ENCODE measurements around the gene DNAJC10. TPM values are rescaled to one million over a fixed set of nuclear protein-coding genes. Genes with fewer than 3 reads are reported as not detected.
"Not testable (repeated sequence)": the region's sequence is repeated elsewhere in the genome, so short reads cannot be mapped to it uniquely, and the experiment has no call there.

DNAJC10 gene
- total RNA-seq, 2 donors from 2014 or later: 42.8 to 52.9 TPM

DNA sequence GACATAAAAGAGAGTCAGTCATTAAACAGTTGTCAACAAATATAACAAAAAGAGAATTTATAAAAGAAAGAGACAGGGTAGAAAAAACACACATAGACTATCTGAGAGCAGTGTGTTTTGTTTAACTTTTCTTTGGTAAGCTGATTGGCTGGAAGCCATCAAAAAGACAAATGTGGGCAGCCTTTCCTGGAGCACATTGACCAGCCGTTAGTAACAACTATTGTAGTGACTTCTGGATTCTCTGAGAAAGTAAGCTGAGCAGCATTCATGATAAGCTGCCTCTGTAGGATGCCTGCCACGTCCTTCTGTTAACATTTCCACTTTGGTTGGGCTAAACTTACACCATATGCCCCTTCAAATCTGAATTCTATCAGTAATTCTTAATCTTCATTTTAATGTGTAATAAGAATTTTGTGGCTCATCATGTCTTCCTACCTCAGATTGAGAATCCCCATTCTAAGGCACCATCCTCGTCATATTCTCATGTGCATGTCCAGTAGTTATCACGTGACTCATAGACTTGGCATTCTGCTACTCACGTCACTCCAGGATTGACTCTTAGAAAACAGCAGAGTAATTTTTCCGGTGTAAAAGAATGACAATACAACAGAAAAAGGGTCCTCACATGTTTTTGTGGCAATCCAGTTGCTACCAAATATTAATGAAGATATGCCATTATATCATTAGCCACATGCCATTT, 43.4 kb upstream of the DNAJC10 start:
- Histone ChIP-seq H3K4me3 (no peak overlapping the region), H3K9me3 (no peaks in the 10 kb centered on the region), H3K36me3 (no peaks in the 10 kb centered on the region), H3K27ac (no peak overlapping the region), H3K4me1 (replicated peaks) (no peaks in the 10 kb centered on the region), H3K27me3 (replicated peaks; ENCODE audit: insufficient read depth) (no peaks in the 10 kb centered on the region)
- TF ChIP-seq POLR2A (IDR thresholded peaks at IDR 0.05) (no peak), POLR2AphosphoS5 (IDR thresholded peaks at IDR 0.05) (no peak)
- TF ChIP-seq, protein P1, sequence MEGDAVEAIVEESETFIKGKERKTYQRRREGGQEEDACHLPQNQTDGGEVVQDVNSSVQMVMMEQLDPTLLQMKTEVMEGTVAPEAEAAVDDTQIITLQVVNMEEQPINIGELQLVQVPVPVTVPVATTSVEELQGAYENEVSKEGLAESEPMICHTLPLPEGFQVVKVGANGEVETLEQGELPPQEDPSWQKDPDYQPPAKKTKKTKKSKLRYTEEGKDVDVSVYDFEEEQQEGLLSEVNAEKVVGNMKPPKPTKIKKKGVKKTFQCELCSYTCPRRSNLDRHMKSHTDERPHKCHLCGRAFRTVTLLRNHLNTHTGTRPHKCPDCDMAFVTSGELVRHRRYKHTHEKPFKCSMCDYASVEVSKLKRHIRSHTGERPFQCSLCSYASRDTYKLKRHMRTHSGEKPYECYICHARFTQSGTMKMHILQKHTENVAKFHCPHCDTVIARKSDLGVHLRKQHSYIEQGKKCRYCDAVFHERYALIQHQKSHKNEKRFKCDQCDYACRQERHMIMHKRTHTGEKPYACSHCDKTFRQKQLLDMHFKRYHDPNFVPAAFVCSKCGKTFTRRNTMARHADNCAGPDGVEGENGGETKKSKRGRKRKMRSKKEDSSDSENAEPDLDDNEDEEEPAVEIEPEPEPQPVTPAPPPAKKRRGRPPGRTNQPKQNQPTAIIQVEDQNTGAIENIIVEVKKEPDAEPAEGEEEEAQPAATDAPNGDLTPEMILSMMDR (IDR thresholded peaks at IDR 0.05): no peak
- no peak for DNase-seq (ENCODE audit: low spot score)
- intact Hi-C loops (cut with DNase I): no loop called here
- 63% methylated on average over 6 of the region's 6 CpGs for WGBS

DNA sequence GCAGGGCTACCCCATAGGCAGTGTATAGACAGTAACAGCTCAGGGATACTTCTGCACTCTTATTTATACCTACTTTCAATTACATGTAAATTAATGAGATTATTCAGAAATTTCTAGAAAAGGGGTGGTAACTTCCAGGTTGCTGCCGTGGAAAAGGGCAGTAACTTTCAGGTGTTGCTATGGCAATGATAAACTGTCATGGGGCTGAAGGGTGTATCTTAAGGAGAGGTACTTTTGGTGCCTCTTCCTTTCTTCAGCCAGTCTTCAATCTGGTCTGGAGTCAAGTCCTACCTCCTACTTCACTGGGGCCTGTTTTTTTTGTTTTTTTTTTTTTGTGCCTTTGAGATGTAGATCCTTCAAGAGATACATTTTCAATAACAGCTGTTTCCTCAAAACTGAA, 35.2 kb upstream of the DNAJC10 start:
- H3K27ac ChIP-seq: no peak overlapping the region
- no peaks in the 10 kb centered on the region for H3K9me3 ChIP-seq
- no peak overlapping the region for H3K4me3 ChIP-seq
- WGBS: 45% methylated on average over 1 of the region's 1 CpG
- no peak for DNase-seq (ENCODE audit: low spot score)
- no peaks in the 10 kb centered on the region for H3K4me1 ChIP-seq (replicated peaks)
- H3K27me3 ChIP-seq (replicated peaks; ENCODE audit: insufficient read depth): no peaks in the 10 kb centered on the region
- intact Hi-C loops (cut with DNase I): no loop called here
- TF ChIP-seq POLR2A (IDR thresholded peaks at IDR 0.05): no peak
- TF ChIP-seq, protein P1 (IDR thresholded peaks at IDR 0.05): no peak
- TF ChIP-seq POLR2AphosphoS5 (IDR thresholded peaks at IDR 0.05): no peak
- no peaks in the 10 kb centered on the region for H3K36me3 ChIP-seq

DNA sequence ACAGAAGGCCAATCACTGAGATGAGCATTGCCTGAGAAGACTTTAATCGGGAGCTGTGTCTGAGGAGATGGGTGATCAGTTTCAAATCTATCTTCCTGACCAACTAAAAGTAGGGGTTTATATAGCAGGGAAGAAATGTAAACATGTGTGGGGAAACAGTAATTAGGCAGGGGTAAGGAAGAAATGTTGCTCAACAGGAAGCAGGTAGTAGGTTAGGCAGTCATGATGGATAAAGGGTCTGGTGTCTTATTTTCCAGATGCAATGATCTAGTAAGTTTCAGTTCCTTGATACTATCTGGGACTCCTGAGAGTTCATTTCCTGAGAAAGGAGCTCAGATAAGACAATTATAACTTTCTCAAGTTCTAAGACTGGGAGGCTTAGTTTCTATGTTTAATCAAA, 33.8 kb upstream of the DNAJC10 start:
- Histone ChIP-seq H3K27ac (no peak overlapping the region), H3K9me3 (no peaks in the 10 kb centered on the region), H3K4me3 (no peak overlapping the region), H3K27me3 (replicated peaks; ENCODE audit: insufficient read depth) (no peaks in the 10 kb centered on the region), H3K36me3 (no peaks in the 10 kb centered on the region), H3K4me1 (replicated peaks) (no peaks in the 10 kb centered on the region)
- WGBS: 100% methylated on average over 1 of the region's 1 CpG
- DNase-seq (ENCODE audit: low spot score): no peak
- intact Hi-C loops (cut with DNase I): no loop called here
- TF ChIP-seq POLR2AphosphoS5 (IDR thresholded peaks at IDR 0.05) (no peak), POLR2A (IDR thresholded peaks at IDR 0.05) (no peak)
- TF ChIP-seq, protein P1 (IDR thresholded peaks at IDR 0.05): no peak

DNA sequence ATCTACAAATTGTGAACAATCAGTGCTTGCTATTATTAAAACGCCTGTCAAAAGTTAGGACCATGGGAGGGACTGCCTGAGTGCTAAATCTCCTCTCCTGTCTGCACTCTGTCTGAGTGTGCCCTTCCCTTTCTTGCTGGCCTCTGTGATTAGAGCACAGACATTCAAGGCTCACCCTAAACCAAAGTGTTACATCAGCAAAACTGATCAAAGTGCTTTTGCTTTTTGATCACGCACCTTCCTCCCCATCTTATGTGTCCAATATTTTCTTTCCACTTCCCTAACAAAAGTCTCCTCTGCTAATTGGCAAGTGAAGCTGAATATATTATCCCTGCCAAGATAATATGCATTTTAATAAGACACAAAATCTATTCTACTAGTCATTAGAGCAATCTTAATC, 30.5 kb upstream of the DNAJC10 start:
- Histone ChIP-seq H3K4me3 (no peak overlapping the region), H3K27me3 (replicated peaks; ENCODE audit: insufficient read depth) (no peaks in the 10 kb centered on the region), H3K4me1 (replicated peaks) (no peaks in the 10 kb centered on the region), H3K27ac (no peak overlapping the region), H3K9me3 (no peaks in the 10 kb centered on the region), H3K36me3 (no peaks in the 10 kb centered on the region)
- intact Hi-C loops (cut with DNase I): no loop called here
- TF ChIP-seq, protein P1 (IDR thresholded peaks at IDR 0.05): no peak
- TF ChIP-seq POLR2A (IDR thresholded peaks at IDR 0.05) (no peak), POLR2AphosphoS5 (IDR thresholded peaks at IDR 0.05) (no peak)
- 79% methylated on average over 2 of the region's 2 CpGs for WGBS
- DNase-seq (ENCODE audit: low spot score): no peak

DNA sequence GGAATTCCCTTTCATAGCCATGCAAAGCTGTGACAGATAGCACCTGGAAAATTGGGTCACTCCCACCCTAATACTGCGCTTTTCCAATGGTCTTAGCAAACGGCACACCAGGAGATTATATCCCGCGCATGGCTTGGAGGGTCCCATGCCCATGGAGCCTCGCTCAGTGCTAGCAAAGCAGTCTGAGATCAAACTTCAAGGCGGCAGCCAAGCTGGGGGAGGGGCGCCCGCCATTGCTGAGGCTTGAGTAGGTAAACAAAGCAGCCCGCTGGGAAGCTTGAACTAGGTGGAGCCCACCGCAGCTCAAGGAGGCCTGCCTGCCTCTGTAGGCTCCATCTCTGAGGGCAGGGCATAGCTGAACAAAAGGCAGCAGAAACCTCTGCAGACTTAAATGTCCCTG, 29.3 kb upstream of the DNAJC10 start:
- H3K9me3 ChIP-seq; intact Hi-C loops (cut with DNase I); H3K36me3 ChIP-seq; H3K4me3 ChIP-seq; DNase-seq (ENCODE audit: low spot score); H3K4me1 ChIP-seq (replicated peaks); H3K27me3 ChIP-seq (replicated peaks; ENCODE audit: insufficient read depth); H3K27ac ChIP-seq: not testable (repeated sequence)
- 98% methylated on average over 10 of the region's 10 CpGs for WGBS

Measured in prostate gland (tissue), 2 donors.